ENCODE data around the gene PAX7. TPM values are rescaled to one million over a fixed set of nuclear protein-coding genes. Genes with fewer than 3 reads are reported as not detected.

The PAX7 gene
- total RNA-seq, 4 donors from 2014 or later: not detected

DNA sequence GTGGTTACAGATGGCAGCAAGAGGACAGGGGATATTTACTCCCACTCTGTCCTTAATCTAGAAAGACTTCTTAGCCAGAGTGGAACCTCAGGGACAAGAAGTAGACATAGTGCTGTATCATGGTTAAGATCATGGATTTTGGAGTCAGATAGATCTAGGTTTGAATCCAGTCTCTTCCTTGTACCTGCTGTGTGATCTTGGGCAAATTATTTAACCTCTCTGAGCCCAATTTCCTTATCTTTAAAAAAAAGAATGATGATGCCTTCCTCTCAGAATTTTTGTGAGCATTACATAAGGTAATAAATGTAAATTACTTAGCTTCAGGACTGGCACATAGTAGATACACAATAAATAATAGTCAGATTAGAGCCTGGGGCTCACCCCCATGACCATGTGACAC, 150.4 kb downstream of the PAX7 start:
- intact Hi-C loops (cut with DNase I): no loop called here
- TF ChIP-seq, protein P1, sequence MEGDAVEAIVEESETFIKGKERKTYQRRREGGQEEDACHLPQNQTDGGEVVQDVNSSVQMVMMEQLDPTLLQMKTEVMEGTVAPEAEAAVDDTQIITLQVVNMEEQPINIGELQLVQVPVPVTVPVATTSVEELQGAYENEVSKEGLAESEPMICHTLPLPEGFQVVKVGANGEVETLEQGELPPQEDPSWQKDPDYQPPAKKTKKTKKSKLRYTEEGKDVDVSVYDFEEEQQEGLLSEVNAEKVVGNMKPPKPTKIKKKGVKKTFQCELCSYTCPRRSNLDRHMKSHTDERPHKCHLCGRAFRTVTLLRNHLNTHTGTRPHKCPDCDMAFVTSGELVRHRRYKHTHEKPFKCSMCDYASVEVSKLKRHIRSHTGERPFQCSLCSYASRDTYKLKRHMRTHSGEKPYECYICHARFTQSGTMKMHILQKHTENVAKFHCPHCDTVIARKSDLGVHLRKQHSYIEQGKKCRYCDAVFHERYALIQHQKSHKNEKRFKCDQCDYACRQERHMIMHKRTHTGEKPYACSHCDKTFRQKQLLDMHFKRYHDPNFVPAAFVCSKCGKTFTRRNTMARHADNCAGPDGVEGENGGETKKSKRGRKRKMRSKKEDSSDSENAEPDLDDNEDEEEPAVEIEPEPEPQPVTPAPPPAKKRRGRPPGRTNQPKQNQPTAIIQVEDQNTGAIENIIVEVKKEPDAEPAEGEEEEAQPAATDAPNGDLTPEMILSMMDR (IDR thresholded peaks at IDR 0.05): no peak
- no peak for TF ChIP-seq POLR2A (IDR thresholded peaks at IDR 0.05; ENCODE audit: low read depth)
- TF ChIP-seq EP300 (IDR thresholded peaks at IDR 0.05): no peak
- TF ChIP-seq POLR2AphosphoS5 (IDR thresholded peaks at IDR 0.05): no peak

DNA sequence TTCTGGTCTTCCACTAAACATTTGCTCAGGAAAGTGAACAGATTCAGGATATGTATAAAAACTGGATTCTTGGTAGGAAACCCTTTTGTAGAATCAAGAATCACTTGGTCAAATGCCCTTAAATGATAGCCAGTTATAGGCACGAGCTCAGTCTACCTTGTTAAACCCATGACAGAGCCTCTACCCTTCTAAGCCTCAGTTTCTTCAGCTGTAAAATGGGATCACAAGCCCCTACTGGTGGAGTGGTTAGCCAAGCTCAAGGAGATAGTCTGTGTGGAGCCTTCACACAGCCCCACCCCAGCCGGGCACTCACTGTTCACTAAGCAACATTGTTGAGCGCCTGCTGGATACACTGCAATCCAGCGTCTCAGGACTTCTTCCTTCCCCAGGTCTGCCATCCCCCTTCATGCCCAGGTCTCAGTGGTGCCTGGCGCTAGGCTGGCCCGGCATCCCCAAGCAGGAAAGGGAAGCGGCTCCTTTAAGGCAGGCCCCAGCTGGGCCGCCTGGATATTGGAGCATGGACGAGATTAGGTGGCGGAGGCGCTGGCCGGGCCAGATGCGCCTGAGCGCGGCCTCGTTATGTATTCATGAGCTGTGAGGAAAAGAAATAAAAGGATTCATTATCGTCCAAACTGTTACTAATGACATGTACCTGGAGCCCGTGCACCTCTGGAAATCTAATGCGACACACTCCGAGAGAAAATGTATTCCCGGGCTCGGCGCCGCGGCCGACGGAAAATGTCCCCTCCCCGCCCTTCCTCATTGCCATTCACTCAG, 153.2 kb downstream of the PAX7 start:
- H3K27ac ChIP-seq (replicated peaks in 1 of 4): no peak overlapping the region
- no peak overlapping the region for H3K4me3 ChIP-seq
- no peak for DNase-seq (ENCODE audit: extremely low spot score)
- no peaks in the 10 kb centered on the region for H3K36me3 ChIP-seq
- 93% methylated on average over 23 of the region's 28 CpGs for WGBS
- TF ChIP-seq EP300 (IDR thresholded peaks at IDR 0.05) (no peak), POLR2A (IDR thresholded peaks at IDR 0.05; ENCODE audit: low read depth) (no peak)
- TF ChIP-seq, protein P1 (IDR thresholded peaks at IDR 0.05): no peak
- H3K9me3 ChIP-seq: no peaks in the 10 kb centered on the region
- intact Hi-C loops (cut with DNase I): no loop called here
- no peaks in the 10 kb centered on the region for H3K4me1 ChIP-seq
- H3K27me3 ChIP-seq: peaks cover 0 to 44% (median 0%) of the 10 kb centered on the region in 4 donors

More for the DNA sequence above, 150.4 kb downstream of the PAX7 start:
- Histone ChIP-seq H3K4me1 (no peaks in the 10 kb centered on the region), H3K4me3 (no peak overlapping the region), H3K27ac (replicated peaks in 1 of 4) (no peak overlapping the region), H3K27me3 (peaks cover 0 to 57% (median 4%) of the 10 kb centered on the region in 4 donors), H3K36me3 (no peaks in the 10 kb centered on the region), H3K9me3 (no peaks in the 10 kb centered on the region)
- no peak for DNase-seq (ENCODE audit: extremely low spot score)

- Histone ChIP-seq H3K4me1 (no peaks in the 10 kb centered on the region), H3K9me3 (no peaks in the 10 kb centered on the region), H3K27me3 (peaks cover 0 to 49% (median 0%) of the 10 kb centered on the region in 4 donors), H3K36me3 (no peaks in the 10 kb centered on the region), H3K27ac (replicated peaks in 1 of 4) (no peak overlapping the region), H3K4me3 (no peak overlapping the region)
- no peak for TF ChIP-seq POLR2AphosphoS5 (IDR thresholded peaks at IDR 0.05)
- TF ChIP-seq EP300 (IDR thresholded peaks at IDR 0.05): no peak
- TF ChIP-seq, protein P1 (IDR thresholded peaks at IDR 0.05): no peak
- TF ChIP-seq POLR2A (IDR thresholded peaks at IDR 0.05; ENCODE audit: low read depth): no peak
- intact Hi-C loops (cut with DNase I): no loop called here
- 85% methylated on average over 15 of the region's 15 CpGs for WGBS
- DNase-seq (ENCODE audit: extremely low spot score): no peak
Measured at GRCh38 chr1:18784482-18784831, 153.8 kb downstream of the PAX7 start.

- no peaks in the 10 kb centered on the region for H3K36me3 ChIP-seq
- TF ChIP-seq POLR2AphosphoS5 (IDR thresholded peaks at IDR 0.05): no peak
- TF ChIP-seq EP300 (IDR thresholded peaks at IDR 0.05): no peak
- no peak for TF ChIP-seq POLR2A (IDR thresholded peaks at IDR 0.05; ENCODE audit: low read depth)
- TF ChIP-seq, protein P1 (IDR thresholded peaks at IDR 0.05): no peak
- intact Hi-C loops (cut with DNase I): no loop called here
- H3K27ac ChIP-seq (replicated peaks in 1 of 4): no peak overlapping the region
- 79% methylated on average over 3 of the region's 3 CpGs for WGBS
- H3K4me1 ChIP-seq: no peaks in the 10 kb centered on the region
- H3K27me3 ChIP-seq: peaks cover 0 to 59% (median 0%) of the 10 kb centered on the region in 4 donors
- no peaks in the 10 kb centered on the region for H3K9me3 ChIP-seq
- DNase-seq (ENCODE audit: extremely low spot score): no peak
- no peak overlapping the region for H3K4me3 ChIP-seq
Measured at GRCh38 chr1:18786149-18786548, 155.5 kb downstream of the PAX7 start.
